ENCODE results near the gene EXOC6. TPM values are rescaled to one million over a fixed set of nuclear protein-coding genes. Genes with fewer than 3 reads are reported as not detected.
"Not testable (repeated sequence)": the region's sequence is repeated elsewhere in the genome, so short reads cannot be mapped to it uniquely, and the experiment has no call there.

The EXOC6 gene
- total RNA-seq, 1 experiment from 2014 or later: 10.6 TPM

DNA sequence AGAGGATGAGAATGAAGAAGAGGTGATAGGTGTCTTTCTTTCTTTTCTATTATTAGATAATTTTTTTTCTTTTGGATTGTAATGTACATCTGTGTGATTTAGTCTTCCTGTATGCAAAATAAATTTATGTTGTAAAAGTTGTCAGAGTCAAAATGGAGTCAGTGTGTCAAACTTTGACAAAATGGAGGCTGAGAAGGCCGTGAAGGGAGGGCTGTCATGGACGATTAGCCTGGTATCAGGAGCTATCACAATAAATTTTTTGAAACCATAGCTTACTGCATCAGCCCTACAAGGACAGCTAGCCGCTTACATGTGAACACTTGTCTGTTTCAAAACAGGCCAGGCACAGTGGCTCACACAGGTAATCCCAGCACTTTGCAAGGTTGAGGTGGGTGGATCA is 67.6 kb downstream of the EXOC6 start:
- in situ Hi-C loops (cut with HindIII; ENCODE audit: low sequenced_read_pairs): no loop called here
- DNase-seq (ENCODE audit: low spot score): no peak

DNA sequence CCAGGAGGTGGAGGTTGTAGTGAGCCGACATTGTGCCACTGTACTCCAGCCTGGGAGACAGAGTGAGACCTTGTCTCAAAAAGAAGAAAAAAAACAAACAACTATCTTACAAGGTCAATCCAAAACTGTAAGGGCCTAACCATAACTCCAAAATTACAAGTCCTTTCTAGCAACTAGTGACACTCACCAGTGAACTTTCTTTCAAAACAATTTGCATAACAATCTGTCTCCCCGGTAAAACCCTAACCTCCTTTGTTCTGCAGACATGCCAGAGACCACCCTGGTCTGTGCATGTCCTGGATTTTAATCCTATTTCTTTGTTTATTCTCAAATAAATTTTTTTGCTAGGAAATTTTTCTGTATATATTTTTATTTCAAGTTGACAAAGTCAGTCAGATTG is 68.1 kb downstream of the EXOC6 start:
- no peak for DNase-seq (ENCODE audit: low spot score)
- in situ Hi-C loops (cut with HindIII; ENCODE audit: low sequenced_read_pairs): no loop called here

DNA sequence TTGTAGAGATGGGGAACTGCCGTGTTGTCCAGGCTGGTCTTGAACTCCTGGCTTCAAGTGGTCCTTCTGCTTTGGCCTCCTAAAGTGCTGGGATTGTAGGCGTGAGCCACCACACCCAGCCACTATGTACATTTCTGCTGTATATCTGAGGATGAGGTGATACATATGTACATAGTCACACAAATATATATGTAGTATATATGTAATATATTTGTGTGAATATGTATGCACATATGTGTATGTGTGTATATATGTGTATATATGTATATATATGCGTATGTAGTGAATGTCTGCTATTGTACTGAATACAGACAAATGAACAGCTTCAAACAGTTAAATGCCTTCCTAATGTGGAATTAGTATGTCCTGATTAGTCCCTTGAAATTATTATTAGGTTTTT is 70.3 kb downstream of the EXOC6 start:
- no peak for DNase-seq (ENCODE audit: low spot score)
- in situ Hi-C loops (cut with HindIII; ENCODE audit: low sequenced_read_pairs): no loop called here

DNA sequence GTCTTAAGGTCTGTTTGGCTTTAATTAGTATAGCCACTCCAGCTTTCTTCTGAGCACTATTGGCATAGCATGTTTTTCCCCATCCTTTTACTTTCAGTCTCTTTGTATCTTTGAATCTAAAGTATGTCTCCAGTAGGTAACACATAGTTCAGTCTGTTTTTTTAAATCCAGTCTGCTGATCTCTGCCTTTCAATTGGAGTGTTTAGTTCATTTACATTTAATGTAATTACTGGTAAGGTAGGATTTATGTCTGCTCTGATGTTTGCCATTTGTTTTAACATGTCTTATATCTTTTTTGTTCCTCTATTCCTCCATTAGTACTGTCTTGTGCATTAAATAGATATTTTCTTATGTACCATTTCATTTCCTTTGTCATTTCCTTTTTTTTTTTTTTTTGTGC is 72.5 kb downstream of the EXOC6 start:
- in situ Hi-C loops (cut with HindIII; ENCODE audit: low sequenced_read_pairs): no loop called here

DNA sequence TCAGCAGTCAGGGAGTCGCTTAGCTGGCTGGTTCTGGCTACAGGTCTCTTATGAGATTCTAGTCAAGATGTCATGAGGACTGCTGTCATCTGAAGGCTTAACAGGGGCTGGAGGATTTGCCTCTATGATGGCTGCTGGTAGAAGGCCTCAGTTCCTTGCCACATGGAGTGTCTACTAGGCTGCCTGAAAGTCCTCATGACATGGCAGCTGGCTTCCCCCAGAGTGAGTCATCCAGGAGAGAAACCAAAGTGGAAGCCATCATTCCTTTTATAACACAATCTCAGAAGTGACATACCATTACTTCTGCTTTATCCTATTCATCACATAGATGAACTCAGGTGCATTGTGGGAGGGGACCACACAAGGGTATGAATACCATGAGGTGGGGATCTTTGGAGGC is 75.1 kb downstream of the EXOC6 start:
- no peak for DNase-seq (ENCODE audit: low spot score)
- in situ Hi-C loops (cut with HindIII; ENCODE audit: low sequenced_read_pairs): no loop called here

More for the DNA sequence above, 72.5 kb downstream of the EXOC6 start:
- no peak for DNase-seq (ENCODE audit: low spot score)

DNA sequence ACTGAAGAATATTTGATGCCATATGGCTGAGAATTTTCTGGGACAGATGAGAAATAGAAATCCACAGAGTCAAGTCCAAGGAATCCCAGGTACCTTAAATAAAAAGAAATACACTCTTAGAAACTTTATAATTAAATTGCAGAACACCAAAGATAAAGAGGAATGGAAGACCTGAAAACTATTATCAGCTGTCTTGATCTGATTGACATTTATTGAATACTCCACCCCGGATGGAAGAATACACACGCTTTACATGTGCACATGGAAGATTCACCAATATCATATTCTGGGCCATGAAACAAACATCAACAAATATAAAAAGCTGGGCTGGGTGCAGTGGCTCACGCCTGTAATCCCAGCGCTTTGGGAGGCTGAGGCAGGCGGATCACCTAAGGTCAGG is 81.6 kb downstream of the EXOC6 start:
- no peak for DNase-seq (ENCODE audit: low spot score)
- in situ Hi-C loops (cut with HindIII; ENCODE audit: low sequenced_read_pairs): no loop called here

DNA sequence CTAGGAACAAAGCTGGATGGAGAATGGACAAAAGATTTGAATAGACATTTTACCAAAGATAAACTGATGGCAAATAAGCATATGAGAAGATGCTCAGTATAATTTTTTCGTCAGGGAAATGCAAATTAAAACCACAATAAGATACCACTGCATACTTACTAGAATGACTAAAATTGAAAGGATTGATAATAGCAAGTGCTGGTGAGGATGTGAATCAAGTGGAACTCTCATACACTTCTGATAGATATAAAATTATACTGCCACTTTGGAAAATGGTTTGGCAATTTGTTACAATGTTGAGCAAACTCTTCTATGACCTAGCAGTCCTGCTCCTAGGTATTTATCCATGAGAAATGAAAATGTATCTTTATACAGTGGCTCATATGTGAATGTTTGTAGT is 83.3 kb downstream of the EXOC6 start:
- DNase-seq (ENCODE audit: low spot score): no peak
- in situ Hi-C loops (cut with HindIII; ENCODE audit: low sequenced_read_pairs): no loop called here

DNA sequence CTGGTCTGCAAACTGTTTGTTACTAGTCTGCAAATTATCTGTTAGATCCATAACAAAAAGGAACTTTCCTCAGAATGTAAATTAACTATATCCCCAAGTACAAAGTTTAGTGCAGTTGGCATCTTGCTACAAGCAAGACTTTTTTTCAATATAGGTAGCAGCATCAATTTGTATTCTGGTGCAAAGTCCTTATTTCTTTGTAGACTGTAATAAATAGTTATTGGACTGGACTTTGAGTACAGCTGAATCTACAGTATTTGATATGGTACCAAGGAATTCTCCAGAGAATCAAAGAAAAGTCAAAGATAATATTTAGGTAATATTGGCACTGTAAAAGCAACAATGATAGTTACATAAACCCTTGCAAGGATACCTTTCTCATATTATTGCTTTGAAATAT is 89.6 kb downstream of the EXOC6 start:
- in situ Hi-C loops (cut with HindIII; ENCODE audit: low sequenced_read_pairs): no loop called here
- DNase-seq (ENCODE audit: low spot score): no peak

DNA sequence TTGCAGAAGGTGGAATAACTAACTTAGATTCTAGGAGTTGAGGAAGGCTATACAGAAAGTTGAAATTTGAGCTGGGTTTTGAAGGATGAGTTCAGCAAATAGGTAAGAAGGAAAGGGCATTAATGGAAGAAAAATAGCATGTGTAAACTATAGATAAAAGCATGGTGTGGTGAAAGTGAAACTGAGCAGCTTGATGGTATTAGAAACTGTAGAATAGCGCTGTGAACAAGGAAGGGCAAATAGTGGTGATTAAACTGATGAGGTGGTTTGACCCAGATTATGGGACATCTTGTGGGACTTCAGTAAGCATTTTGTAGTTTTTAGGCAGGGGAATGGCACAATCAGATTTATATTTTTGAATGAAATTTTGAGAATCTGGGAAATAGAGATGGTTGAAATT is 90.5 kb downstream of the EXOC6 start:
- no peak for DNase-seq (ENCODE audit: low spot score)
- in situ Hi-C loops (cut with HindIII; ENCODE audit: low sequenced_read_pairs): no loop called here

DNA sequence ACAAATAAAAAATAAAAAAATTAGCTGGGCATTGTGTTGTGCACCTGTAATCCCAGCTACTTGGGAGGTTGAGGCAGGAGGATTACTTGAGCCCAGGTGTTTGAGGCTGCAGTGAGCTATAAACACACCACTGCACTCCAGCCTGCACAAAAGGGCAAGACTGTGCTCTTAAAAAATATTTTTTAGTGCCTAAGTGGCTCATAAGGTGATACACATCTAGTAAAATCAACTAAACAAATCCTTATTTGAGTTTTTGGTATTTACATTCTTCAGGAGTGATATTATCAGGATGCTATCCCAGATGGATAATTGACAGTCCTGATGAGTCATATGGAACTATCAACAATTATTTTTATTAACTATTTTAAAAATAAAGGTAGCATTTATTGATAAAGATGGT is 93.9 kb downstream of the EXOC6 start:
- in situ Hi-C loops (cut with HindIII; ENCODE audit: low sequenced_read_pairs): no loop called here
- DNase-seq (ENCODE audit: low spot score): no peak

DNA sequence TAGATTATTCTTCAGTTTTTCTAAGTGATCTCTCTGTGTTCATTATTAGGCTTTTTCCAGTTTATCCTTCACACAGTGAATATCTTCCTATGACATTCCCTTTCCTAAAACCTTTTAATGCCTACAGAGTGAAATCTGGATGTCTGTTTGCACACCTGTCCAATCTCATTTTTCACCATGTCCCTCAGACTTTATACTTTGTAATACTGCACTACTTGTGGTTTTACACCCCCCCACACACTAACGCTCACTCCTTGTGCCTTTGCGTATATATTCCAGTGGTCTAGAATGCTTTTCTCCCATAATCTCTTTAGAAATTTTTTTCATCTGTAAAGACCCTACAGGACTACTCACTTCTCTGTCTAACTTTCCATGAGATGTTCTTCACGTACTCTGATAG is 98.2 kb downstream of the EXOC6 start:
- in situ Hi-C loops (cut with HindIII; ENCODE audit: low sequenced_read_pairs): no loop called here
- DNase-seq (ENCODE audit: low spot score): no peak

DNA sequence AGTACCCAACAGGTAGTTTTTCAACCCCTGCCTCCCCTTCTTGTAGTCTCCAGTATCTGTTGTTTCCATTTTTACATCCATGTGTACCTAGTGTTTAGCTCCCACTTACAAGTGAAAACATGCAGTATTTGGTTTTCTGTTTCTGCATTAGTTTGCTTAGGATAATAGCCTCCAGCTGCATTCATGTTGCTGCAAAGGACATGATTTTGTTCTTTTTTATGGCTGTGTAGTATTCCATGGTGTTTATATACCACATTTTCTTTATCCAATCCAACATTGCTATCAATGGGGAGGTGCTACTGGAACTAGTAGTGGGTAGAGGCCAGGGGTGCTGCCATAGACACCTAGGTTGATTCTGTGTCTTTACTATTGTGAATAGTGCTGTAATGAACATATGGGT is 104.3 kb downstream of the EXOC6 start:
- DNase-seq (ENCODE audit: low spot score); in situ Hi-C loops (cut with HindIII; ENCODE audit: low sequenced_read_pairs): not testable (repeated sequence)

DNA sequence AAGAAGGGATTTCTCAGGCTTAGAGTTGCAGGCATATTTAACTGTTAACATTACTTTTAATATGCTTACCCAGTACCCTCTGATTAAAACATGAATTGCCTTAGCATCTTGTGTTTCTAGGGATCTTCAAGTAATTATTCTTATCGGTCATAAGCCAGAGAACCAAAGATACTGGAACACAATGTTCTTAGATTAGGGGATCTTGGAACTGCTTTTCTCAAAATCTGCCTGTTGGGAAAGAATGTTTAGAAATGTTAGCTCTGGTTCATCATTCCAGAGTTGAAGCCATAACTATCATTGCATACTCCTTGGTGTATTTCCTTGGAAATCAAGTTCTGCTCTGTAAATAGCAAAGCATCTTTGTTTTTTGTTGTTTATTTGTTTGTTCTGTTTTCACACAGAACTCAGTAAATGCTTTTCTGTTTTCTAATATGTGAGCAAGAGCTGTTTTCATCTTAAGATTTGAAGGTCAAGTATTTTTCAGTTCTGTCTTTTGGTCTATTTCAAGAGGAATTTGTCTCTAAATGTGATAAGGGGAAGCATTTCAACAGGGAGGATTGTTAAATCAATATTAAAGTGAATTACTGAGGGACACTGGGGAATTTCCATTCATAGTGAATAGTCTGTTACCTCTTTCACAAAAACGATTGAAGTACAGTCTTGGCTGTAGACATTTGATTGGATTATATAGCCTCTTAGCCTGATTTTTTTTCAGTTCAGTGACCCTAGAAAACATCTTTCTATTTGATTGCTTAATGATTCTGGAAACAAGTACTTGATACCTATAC is 109.1 kb downstream of the EXOC6 start:
- DNase-seq (ENCODE audit: low spot score): no peak
- in situ Hi-C loops (cut with HindIII; ENCODE audit: low sequenced_read_pairs): no loop called here

DNA sequence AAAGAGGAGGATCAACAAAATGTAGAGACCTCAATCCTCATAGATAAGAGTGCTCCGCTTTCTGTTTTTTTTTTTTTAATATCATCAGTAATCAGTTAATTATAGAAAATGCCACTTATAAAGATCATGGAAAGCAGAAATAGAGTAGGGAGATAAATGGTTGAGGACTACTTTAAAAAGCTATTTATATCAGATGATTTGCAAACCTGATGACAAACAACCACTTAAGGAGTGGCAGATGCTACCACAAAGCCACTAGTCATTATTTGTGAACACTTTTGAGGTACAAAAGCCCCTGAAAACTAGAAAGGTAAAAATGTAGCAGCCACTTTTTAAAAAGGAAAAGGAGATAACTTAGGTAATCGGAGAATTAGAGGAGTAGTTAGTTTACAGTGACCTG is 113.3 kb downstream of the EXOC6 start:
- DNase-seq (ENCODE audit: low spot score): no peak
- in situ Hi-C loops (cut with HindIII; ENCODE audit: low sequenced_read_pairs): no loop called here

DNA sequence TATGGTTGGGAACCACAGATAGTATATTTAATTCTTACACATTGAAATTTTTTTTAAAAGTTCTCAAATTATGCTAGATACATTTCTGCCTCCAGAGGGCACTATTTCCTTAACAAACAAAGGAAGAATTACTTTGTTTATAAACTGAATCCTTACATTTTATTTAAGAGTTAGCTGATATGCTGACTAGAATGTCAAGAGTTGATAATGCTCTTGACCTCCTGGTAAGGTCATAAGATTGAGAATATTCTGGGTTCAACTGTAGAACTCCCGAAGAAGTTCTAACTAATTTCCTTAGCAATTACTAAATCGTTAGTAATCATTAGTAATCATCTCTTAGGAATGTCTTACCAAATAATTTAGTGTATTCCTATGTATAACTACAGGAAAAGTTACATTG is 117.0 kb downstream of the EXOC6 start:
- DNase-seq (ENCODE audit: low spot score): peak; percentile 18
- in situ Hi-C loops (cut with HindIII; ENCODE audit: low sequenced_read_pairs): no loop called here

DNA sequence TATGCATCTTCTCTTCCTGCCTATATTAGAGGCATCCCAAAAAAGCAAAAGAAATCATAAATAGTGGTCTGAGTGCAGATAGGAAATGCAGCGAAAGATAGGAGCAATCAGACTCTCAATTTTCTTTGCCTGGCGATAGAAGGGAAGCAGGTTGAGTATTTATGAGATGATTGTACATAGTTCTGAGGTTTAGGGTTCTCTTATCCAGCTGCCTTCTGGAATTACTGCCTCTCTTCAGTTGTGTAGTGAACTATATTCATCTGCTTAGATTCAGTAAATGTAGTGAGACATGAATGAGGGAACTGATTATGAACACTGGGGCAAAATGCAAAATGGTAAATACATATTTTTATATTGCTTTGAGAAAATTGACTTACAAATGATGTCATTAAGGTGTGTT is 119.3 kb downstream of the EXOC6 start:
- DNase-seq (ENCODE audit: low spot score): no peak
- in situ Hi-C loops (cut with HindIII; ENCODE audit: low sequenced_read_pairs): no loop called here

DNA sequence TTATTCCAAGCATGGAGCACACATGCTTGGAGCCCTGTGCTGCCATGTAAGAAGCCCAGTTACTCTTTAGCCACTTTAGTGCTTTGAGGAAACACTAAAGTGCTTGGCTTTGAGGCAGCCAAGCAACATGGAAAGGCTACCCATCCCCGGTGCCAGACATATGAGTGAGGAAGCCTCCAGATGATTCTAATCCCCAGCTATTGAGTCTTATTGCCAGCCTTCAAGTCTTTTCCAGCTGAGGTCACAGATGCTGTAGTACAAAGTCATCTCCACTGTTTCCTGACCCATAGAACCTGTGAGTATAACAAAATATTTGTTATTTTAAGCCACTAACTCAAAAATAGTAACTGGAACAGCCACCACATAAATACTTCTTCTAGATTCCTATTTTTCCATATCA is 120.8 kb downstream of the EXOC6 start:
- in situ Hi-C loops (cut with HindIII; ENCODE audit: low sequenced_read_pairs): no loop called here
- DNase-seq (ENCODE audit: low spot score): no peak

DNA sequence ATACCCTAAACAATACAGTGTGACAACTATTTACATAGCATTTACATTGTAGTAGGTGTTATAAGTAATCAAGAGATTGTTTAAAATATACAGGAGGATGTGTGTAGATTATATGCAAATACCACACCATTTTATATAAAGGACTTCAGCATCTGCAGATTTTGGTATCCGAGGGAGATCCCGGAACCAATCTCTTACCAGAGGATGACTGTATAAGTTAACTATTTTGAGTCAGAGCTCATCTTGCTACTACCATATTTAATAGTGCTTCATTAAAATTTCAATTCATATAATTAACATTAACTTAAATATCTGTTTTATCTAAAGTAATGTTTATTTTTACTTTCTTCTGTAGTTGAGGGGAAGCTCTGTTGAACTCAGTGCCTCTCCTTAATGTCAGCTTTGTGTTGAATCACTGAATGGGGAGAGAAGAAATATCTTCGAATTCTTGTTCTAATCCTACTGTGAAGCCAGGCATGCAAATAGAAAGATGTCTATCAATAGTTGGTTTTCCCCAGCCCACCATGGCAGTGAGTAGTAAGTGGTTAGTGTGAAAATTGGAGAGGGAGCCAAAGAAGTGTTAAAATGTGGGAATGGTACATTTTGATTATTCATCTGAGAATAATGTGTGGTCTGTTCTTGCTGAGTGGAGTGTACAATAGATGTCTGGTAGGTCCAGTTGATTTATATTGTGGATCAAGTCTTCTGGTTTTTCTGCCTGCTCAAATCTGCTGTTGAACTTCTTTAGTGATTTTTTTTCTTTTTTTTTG is 122.2 kb downstream of the EXOC6 start:
- in situ Hi-C loops (cut with HindIII; ENCODE audit: low sequenced_read_pairs): no loop called here
- no peak for DNase-seq (ENCODE audit: low spot score)

DNA sequence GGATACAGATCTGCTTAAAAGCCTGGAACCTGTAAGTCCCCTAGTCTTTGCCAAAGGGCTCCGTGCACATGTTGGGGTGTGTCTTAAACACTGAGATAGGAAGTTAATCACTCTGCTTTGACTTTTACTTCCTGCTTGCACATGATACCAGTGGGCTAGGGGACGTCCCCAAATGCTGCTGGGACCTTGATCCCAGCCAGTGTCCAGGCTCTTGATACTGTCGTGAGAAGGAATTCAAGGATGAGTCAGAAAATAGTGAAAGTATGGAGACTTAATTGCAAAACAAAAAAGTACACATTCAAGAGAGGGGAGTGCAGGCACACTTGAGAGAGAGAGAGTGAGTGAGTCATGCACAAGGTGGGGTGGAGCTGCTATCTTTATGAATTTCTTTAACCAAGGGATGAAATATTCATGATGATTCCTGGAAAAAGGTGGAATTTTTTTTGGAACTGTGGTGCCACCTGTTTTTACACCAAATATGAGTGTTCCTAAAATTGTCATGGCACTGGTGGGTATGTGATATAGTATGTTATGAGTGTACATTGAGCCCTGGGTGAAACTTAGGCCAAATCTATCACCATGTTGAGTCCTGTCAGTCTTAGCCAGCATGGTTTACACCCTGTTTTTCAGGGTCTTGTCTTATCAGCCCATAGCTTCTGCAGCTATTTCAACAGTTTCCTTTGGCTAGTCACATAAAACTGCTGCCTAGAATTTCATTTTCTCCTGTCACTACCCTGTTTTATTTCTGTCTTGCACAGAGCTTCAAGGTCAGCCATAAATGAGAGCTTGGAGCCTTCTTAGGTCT is 123.9 kb downstream of the EXOC6 start:
- no peak for DNase-seq (ENCODE audit: low spot score)
- in situ Hi-C loops (cut with HindIII; ENCODE audit: low sequenced_read_pairs): no loop called here

DNA sequence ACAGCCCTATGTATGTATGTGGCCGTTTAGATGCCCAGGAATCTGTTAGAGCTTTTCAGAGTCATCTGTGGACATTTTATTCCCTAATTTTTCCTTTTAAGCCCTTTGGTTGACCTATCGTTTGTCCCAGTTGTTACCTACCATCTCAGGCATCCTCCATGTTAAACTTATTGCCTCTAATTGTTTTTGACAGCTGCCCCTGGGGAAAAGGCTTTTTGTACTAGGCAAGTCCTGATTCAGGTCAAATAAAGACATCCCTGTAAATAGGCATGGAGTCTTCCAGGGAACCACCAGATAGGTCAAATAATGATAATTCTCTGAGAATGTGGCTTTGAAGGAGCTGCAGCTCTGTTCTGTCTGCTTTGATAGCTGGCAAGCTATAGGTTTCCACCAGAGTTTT is 124.6 kb downstream of the EXOC6 start:
- in situ Hi-C loops (cut with HindIII; ENCODE audit: low sequenced_read_pairs): no loop called here
- DNase-seq (ENCODE audit: low spot score): peak; percentile 7
